Mesenteric fat pad (tissue), 1 donor: ENCODE measurements around the gene GJB2. TPM values are rescaled to one million over a fixed set of nuclear protein-coding genes. Genes with fewer than 3 reads are reported as not detected.

Source experiments
- DNase-seq: peaks from one replicate; pipeline ENCODE4 v3.0.0-alpha.2; 2020; ENCODE audit warnings: low spot score
- total RNA-seq: library from RNA; stranded (reverse); fragmentation: NEBNext Ultra II Directional; extraction: Animal tissue kit (Norgen Biotek cat#: 25700); gene quantifications from one replicate; pipeline ENCODE4 v1.2.1, GENCODE V29; 2021
- donor health status: DM: yes; HTN: yes; CAD: no.

GJB2 gene
- total RNA-seq, 1 donor from 2014 or later = 0.26 TPM

DNA sequence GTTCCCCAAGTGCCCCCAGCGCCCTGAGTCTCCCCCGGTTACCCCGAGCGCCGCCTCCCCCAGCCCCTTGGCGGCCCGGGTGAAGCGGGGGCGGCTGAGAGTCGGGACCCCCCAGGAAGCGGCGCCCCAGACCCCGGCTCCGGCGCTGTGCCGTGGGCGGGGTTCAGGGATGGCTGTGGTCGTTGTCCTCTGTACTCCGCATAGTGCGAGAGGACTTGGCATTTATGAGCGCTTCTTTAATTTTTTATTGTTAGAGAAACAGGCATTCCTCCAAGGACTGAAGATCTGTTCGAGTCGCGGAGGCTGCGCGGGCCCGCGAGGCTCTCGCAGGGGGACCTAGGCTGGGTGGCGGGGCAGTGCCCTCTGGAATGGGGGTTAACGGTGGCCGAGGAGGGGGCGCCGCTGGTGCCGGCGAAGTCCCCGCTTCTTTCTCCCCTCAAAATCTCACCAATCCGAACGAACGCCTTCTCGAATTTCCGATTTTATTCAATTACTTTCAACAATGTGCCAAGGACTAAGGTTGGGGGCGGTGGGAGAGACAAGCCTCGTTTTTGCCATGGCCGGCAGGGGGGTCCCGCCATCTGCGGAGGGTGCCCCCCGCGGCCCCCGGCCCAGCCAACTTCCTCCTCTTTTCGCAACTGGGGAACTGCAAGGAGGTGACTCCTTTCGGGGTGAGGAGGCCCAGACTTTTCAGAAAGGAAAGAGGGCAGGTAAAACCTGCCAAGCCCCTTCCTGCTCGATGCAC is 596 bp upstream of the GJB2 start:
- DNase-seq = no peak

DNA sequence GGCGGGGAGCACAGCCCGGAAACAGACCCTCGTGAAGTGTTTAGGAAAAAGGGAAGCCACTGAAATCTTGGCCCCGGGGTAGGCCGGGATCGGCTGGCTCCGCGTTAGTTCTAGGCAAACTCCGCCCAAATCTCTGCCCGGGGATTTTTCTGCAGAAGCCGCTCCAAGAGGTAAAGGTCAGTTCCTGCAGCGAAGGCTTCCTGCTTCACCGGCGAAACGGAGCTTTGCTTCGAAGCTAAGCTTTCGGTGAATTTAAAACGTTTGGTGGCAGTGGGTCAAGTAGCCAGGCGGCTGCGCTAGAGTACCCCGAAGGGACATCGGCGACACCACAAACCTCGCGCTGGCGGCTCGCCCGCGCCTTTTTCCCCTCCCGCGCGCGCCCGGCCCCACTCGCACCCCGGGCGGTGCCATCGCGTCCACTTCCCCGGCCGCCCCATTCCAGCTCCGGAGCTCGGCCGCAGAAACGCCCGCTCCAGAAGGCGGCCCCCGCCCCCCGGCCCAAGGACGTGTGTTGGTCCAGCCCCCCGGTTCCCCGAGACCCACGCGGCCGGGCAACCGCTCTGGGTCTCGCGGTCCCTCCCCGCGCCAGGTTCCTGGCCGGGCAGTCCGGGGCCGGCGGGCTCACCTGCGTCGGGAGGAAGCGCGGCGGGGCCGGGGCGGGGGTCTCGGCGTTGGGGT is 441 bp downstream of the GJB2 start:
- DNase-seq = no peak

DNA sequence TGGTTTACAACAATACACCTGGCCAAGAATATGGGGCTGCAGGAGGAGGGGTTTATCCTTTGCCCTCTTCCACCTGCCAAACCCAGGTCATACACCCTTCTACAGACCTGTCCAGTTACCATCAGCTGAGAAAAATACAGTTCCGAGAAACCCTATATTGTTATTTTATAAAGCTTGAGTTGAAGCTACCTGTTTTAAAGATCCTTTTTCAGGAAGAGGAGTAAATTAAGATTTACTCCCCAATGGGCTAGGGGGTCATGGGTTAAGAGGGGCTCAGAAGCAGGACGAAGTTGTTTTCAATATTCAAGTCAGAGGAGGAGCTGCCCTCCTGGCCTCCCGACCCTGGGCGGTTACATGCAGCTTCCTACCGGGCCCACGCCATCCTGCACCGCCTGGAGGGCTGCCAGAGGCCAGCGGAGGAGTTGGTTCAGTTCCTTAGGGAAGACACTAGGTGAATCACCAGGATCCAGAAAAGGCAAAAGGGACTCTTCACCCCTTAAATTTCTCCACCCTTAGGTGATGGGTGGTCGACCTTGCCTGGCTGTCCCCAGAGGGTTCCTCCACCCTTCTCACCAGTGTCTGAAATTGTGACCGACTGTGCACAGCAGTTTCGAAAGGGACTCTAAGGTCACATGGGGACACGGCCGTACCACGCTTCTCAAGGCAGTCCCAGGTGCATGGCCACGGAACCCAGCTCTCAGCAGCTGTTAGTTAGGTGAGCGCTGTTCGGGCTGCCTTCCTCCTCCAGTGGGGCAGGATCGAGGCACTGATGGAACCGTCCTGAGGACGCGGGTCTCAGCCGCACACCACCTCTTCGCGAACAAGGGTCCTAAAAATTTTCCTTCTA is 1.2 kb downstream of the GJB2 start:
- no peak for DNase-seq

DNA sequence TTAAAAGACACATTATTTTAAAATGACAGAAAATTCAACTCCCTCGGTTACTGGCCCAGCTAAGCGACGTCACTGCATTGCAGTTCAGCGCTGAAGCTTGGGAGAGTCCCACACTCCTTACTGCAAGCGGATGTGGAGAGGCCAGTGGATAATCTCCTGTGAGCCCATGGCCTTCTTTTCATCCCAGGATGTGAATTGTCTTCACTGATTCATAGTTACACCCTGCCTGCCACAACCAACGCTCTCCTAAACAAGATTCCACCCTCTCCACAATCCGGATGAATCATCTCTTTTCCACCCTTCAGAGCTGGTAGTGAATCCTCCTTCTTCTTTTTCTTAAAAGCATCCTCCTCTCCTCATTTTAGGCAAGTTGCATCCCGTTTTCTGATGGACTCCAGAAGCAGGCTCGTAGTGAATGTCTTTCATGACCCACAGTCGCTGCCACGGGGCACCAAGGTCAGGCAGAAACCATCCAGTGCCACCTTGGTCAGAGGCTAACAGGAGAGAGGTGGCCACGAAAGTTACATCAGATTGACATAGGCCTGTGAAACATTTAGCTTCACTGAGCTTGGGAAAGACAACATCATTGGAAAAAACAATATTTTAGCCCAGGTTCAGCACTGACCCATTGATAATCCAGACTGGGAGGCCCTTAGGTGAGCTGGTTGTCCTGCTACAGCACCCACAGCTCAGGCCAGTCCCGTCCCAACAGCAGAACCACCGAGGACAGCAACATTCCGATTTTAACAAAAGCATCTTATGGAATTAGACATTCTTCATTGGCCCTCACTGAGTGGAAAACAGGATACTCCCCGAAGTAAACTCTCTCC is 2.0 kb downstream of the GJB2 start:
- no peak for DNase-seq

DNA sequence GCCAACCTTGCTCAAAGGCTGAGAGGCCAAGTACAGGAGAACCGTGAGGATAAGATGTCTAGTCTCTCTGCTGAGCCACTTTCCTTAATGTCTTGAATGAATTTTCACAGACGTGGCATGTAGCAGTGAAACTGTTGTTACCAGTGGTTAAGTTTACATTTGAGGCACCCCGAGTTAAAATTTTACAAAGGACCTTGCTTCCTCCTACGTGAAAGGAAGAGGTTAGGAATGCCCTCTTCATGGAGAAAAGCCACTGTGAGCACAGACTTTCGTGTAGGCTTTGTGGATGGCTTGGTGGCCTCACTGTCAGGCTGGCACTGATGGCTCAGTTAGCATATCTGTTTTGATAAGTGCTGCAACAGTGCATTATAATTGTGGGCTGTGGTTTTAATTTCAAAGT is 2.7 kb downstream of the GJB2 start:
- no peak for DNase-seq

DNA sequence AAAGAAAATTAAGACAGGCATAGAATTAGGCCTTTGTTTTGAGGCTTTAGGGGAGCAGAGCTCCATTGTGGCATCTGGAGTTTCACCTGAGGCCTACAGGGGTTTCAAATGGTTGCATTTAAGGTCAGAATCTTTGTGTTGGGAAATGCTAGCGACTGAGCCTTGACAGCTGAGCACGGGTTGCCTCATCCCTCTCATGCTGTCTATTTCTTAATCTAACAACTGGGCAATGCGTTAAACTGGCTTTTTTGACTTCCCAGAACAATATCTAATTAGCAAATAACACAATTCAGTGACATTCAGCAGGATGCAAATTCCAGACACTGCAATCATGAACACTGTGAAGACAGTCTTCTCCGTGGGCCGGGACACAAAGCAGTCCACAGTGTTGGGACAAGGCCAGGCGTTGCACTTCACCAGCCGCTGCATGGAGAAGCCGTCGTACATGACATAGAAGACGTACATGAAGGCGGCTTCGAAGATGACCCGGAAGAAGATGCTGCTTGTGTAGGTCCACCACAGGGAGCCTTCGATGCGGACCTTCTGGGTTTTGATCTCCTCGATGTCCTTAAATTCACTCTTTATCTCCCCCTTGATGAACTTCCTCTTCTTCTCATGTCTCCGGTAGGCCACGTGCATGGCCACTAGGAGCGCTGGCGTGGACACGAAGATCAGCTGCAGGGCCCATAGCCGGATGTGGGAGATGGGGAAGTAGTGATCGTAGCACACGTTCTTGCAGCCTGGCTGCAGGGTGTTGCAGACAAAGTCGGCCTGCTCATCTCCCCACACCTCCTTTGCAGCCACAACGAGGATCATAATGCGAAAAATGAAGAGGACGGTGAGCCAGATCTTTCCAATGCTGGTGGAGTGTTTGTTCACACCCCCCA is 3.8 kb downstream of the GJB2 start:
- no peak for DNase-seq

DNA sequence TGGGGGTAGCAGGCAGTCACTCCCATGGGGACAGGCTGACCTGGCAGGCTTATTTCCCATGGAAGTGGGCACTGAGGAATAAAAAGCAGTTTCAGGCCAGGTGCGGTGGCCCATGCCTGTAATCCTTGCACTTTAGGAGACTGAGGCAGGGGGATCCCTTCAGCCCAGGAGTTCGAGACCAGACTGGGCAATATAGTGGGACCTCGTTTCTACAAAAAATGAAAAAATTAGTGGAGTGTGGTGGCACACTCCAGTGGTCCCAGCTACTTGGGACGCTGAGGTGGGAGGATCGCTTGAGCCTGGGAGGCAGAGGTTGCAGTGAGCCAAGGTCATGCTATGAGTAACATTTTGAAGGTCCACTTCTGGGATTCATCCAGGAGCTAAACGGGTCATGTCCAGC is 6.0 kb downstream of the GJB2 start:
- no peak for DNase-seq

DNA sequence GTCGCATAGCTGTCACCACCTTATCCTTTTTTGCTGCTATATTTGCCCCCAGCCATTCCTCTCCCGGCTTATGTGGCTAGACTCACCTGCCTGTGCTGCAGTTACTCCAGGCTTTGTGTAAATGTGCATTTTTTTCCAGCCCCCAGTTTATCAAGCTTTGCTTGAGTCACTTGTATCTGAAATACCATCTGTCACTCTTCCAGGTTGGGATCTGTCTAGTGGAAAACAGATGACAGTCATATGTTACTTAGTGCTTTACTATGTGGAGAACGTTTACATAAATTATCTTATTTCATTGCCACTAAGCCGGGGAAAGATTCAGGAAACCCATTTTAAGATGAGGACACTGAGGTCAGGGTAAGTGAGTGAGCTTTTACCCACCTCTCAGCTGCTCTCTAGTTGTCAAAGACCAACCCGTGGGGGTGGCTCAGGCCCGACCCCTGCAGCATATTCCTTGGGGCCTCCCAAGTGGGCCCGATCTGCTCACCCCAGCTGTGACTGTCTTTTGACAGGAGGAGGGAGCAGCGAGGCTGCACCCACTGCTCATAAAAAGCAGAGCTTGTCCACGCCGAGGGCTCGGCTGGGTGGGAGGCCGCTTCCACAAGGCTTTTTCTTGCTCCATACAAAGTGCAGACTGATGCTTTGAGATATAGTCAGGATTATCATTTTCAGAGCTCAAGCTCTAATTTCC is 7.2 kb downstream of the GJB2 start:
- DNase-seq = no peak

DNA sequence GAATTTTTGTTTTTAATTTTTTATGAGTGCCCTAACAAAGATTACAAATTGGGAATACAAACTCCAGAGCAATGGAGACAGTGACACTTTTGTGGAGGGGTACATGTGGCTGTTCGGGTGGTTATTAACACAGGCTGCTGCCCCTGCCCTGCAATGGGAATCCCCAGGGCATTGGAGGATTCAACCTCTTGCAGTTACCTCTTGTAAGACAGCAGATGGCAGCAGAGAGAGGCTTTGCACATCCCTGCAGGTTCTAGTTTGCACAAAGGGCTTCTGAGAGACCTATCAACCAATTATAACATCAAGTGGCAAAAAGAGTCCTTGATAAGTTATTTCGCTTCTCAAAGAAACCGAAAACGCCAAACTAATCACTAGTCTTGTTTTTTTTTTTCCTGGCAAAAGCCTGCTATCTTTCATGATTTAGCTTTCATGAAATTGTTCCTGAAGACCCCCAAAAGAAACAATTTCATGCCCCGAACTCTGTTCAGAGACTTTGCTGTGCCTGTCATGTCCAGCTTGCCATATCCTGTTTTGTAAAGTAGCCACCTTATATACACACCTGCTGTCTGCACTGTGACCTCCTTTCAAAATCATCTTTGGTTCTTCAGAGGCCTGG is 10.4 kb downstream of the GJB2 start:
- DNase-seq = no peak

DNA sequence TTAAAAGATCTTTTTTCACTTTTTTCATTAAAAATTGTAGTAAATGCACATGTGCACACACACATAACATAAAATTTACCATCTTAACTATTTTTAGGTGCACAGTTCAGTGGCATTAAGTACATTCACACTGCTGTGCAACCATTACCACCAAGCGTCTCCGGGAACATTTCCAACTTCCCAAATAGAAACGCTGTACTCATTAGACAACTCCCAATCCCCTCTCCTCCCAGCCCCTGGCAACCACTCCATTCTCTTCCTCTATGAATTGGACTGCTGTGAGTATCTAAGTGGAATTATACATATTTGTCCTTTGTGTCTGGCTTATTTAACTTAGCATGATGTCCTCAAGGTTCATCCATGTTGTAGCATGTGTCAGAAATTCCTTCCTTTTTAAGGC is 11.6 kb downstream of the GJB2 start:
- DNase-seq = no peak

DNA sequence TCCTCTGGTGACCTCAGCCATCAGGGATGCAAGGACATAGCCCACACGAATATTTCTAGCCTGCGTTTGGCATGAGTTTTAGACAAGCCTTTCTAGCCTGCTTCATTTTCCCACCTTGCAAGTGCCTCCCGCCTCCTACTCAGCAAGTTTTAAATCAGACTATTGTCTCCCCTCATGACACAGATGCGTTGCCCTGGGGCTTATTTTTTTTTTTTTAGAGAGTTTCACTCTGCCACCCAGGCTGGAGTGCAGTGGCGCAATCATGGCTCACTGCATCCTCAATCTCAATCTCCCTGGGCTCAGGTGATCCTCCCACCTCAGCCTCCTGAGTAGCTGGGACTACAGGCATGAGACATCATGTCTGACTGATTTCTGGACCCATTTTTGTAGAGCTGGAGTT is 14.6 kb downstream of the GJB2 start:
- no peak for DNase-seq

DNA sequence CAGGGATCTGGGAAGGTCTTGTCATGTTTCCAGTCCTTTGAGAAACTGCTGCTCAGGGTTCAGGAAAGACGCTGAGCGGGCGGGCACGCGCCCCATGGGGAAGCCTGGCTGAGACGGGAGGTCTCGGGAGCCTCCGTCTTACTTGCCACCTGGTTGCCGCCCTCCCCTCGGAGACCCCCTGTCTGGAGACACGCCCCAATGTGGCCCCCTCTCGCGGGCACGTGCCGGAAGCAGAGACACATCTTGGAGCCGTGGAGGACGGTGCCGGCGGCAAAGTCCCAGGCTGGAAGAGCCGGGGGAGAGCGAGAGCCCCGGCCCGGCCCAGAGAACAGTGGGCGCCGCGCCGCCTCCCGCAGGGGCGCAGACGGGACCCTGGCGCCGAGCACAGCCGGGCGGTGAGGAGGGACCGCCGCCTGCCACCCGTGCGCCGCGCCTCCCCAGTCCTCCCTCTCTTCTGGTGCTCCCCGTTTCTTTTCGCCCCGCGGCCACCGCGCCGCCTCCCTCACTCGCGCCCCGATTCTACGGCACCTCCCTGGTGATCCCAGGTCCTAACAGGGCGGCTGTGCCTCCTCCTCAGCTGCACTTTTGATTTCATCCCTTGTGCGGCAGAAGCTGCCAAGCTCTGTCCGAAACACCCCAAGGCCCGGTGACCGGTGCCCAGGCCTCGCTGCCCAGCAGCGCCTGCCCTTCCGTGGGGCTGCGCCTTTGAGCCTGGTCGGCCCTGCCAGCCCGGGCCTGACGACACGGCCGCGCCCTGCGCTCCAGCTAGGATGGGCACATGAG is 15.5 kb downstream of the GJB2 start:
- DNase-seq = no peak

DNA sequence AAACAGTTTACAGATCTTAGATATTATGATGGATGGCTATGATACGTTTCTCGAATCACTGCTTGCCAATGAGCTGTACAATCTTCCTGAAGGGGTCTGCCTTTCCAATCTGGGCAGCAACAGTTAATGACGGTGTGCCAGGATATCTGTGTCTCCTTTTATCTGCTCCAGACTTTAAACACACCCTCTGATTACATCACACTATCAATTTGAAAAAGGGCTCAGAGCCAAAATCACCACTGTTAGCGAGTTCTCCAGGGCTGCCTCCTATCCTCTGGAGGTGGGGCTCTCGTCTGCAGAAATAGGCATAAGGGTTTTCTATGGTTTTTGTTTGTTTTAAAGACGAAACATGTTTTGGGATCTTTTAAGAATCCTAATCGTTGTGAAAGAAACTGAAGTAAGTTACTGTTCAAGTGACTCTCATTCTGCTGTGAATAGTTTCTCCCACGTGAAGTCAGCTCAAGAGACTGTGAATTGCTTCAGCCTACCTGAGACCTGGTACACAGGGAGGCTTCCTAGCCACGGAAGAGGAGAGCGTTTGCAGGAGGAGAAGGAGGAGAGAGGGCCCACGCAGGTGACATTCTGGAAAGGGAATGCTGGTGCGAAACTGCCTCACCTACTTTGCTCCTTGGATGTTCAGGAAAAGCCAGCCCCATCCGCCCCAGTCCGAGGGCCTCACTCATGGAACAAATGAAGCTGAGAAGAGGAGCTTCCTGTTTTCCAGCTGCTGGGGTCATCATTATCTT is 16.7 kb downstream of the GJB2 start:
- DNase-seq = no peak

DNA sequence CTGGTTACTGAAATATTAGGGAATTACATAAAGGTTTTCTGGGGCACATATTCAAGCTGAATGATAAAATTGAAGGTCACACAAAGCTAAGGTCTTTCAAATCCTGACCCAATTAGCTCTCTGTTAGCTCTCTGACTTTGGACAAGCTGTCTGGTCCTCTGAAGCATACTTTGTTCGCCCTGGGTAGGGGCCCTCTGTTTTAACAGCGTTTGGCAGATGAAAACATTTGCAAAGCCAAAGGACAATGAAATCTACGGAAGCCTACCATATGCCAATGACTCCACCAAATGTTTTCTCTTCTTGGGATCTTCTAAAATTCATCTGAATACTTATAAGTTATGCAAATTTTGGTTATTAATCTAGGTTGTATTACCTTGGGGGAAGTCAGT is 17.3 kb downstream of the GJB2 start:
- DNase-seq = no peak

DNA sequence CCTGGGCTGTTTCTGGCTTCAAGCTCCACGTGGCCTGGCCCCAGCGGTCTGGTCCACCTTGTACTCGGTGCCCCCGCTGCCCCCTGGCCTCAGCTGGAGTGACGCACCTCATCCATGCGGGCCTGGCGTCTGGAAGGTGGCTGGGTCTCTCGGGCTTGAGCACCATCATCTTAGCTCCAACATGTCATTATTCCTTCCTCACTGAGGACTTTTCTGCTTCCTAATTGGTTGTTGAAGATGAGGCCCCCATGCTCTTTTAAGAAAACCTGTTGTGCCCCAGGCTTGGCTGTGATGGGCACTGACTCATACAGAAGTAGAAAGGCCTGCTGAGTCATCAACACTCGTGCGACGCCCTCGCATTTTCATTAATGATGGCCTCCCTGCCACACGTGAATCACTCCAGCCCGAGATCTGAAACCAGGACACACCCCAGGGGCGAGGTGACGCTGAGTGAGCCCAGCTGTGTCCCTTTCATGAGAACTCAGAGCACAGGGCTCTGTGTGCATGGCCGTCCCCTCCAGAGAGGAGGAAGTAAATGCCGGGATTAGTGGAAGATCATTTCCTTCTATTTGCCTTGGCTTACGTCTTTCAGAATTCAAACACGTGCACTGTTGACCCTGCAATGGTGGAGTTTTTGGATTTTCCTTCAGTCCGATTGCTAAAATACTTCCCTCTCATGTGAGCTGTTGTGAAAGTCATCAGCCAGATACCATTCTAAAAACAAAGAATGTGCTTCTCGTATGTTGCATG is 17.9 kb downstream of the GJB2 start:
- DNase-seq = no peak

DNA sequence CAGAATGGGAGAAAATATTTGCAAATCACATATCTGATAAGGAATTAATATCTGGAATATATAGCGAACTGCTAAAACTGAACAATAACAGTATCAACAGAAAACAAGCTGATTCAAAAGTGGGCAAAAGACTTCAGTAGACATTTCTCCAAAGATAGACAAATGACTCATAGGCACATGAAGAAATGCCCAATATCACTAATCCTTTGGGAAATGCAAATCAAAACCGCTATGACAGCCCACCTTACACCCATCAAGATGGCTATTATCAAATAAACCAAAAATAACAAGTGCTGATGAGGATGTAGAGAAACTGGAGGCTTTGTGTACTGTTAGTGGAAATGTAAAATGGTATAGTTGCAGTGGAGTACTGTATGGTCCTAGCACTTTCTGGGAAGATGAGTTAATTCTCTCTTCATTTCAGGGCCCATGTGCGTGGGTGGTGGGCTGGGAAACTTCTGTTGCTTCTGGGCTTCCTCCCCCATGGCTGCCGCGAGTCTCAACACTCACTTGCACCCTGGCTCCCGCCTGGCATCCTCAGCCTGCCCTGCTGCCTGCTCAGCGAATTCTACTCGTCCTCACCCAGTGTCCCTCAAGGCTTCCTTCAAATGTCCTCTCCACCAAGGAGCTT is 19.5 kb downstream of the GJB2 start:
- DNase-seq = no peak
